Cardiac fibroblast (primary cell): ENCODE results near the gene C2orf66.

Experiments used
- DNase-seq, 2 donors: peaks; one replicate each; pipeline versions ENCODE4 v3.0.0 to v3.0.0-alpha.2; 2010; ENCODE audit warnings: low read depth in 2 of 2
- H3K4me3 ChIP-seq, 2 donors: replicated peaks in 1 of 2; 1 replicate in 1 of 2; 2 replicates in 1 of 2; pipeline ENCODE4 v1.5.1; 2011; ENCODE audit warnings: low read depth in 2 of 2, low read length in 2 of 2, mild to moderate bottlenecking in 2 of 2, moderate library complexity in 1 of 2
- TF ChIP-seq, protein P1 (sequence below): IDR thresholded peaks from one replicate; pipeline ENCODE4 v1.5.1; 2011; ENCODE audit warnings: low read depth, mild to moderate bottlenecking, low read length, inconsistent platforms

Gene C2orf66

DNA sequence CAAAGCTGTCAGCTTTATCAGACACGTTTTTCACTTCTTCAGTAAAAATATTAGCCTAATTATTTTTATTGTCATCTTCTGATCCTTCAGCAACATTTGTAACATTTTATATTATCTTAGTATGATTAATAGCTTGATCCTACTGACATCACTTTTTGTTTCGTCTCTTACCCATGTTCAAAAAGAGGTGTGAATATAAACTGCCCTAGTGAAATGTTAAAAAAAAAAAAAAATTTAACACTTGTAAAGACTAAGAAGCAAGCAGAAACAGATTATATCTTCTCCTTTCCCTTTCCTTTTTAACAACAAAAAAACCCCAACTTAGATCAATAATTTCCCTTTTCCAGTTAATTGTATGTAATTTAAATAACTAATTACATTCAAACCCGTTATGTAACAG is 36.2 kb upstream of the C2orf66 start:
- no peak for DNase-seq
- TF ChIP-seq, protein P1, sequence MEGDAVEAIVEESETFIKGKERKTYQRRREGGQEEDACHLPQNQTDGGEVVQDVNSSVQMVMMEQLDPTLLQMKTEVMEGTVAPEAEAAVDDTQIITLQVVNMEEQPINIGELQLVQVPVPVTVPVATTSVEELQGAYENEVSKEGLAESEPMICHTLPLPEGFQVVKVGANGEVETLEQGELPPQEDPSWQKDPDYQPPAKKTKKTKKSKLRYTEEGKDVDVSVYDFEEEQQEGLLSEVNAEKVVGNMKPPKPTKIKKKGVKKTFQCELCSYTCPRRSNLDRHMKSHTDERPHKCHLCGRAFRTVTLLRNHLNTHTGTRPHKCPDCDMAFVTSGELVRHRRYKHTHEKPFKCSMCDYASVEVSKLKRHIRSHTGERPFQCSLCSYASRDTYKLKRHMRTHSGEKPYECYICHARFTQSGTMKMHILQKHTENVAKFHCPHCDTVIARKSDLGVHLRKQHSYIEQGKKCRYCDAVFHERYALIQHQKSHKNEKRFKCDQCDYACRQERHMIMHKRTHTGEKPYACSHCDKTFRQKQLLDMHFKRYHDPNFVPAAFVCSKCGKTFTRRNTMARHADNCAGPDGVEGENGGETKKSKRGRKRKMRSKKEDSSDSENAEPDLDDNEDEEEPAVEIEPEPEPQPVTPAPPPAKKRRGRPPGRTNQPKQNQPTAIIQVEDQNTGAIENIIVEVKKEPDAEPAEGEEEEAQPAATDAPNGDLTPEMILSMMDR = no peak
- H3K4me3 ChIP-seq = no peak overlapping the region

DNA sequence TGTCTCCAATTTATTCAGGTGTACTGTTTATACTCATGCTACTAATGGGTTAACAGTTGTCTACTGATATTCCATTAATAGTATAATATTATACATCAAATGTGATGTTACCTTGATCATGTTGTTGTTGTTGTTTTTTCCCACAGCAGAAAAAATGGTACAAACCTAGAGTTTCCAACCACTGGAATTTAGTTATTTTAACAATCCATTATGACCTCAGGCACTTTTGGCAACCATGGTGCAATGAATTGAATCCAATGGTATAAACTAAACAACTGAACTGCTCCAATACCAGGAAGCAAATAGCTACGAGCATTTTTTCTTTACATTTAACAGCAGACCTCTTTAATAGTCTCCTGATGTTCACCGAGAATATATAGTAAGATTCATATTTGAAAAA is 31.0 kb upstream of the C2orf66 start:
- H3K4me3 ChIP-seq = no peak overlapping the region
- no peak for DNase-seq
- TF ChIP-seq, protein P1 = no peak

DNA sequence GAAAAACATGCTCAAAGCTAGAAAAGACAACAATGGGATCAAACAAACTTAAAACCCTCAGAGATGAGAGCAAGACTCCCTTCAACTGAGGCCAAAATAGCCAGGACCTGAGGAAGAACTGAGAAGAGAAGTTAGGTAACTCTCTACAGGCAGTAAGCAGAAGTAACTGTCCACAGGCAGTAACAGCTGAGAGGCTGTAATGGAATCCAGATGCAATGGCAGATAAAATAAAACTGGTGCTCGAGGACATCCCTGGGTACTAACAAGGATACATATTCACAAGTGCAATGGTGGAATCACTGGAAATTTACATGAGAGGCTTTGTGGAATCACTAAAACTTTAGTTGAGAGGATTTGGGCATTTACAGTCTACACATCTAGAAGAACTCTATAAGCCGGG is 30.4 kb upstream of the C2orf66 start:
- no peak overlapping the region for H3K4me3 ChIP-seq
- DNase-seq = no peak

DNA sequence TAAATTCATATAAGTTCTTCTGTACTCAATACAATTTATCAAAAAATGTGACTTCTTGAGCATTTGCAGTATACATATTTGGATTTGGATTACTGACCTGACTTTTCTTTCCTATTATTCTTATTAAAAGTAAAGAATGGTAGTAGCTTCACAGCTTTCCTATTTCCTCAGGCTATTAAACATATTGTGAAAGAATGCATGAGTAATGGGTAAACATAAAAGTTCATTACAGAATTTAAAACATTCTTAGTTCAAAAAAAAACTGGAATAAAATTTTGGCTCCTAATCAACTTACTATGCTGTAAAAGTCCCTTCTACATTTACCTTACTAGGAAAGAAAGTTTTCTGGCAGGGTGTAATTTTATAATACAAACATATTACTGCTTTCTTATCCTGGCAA is 27.3 kb upstream of the C2orf66 start:
- H3K4me3 ChIP-seq = no peak overlapping the region
- TF ChIP-seq, protein P1 = no peak
- peak; percentile 19 to 31 for DNase-seq

More for the DNA sequence above, 30.4 kb upstream of the C2orf66 start:
- TF ChIP-seq, protein P1 = no peak

DNA sequence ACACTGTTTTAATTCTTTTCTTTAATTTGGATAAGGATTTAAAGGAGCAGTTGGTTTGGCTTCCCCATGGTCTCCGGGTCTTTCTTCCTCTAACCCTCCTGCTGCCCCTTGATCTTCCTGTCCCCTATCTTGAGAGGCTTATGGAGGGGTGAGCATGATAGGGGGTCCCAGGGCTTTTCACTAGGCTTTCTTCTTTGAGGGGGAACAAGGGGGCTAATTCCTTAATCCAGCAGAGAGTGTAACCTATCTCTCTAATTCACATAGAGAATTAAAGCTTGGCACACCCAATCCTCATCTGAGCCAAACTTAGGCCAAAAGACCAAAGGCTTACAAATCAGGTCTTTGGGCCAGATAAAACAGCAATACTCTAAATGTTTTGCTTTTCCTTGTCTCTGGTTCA is 21.5 kb upstream of the C2orf66 start:
- DNase-seq = no peak
- TF ChIP-seq, protein P1 = no peak
- no peak overlapping the region for H3K4me3 ChIP-seq

DNA sequence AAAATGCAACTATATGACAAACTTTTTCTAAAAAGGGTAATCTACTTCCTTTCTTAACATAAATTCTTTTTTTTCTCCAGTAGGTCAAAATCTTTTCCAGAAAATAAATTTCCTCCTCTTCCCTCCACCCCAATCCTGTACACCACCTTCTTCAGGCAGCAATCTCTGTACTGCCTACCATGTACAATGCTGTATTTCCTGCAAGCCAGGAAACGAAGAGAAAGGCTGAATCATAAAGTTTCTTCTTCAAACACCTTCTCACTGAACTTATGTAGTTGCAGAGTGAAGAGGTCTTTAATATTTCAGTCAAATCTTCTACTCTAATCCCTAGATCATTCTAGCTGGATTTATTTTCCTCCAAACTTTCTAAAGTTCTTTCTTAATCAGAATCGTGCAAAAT is 18.2 kb upstream of the C2orf66 start:
- DNase-seq = peak; percentile 3 to 8
- H3K4me3 ChIP-seq = no peak overlapping the region
- TF ChIP-seq, protein P1 = no peak
